HPDE6-E6E7 (cell line): ENCODE results near the gene ZC3H8.
"Not testable (repeated sequence)": the region's sequence is repeated elsewhere in the genome, so short reads cannot be mapped to it uniquely, and the experiment has no call there.

ENCODE experiments used
- DNase-seq: peaks from one replicate; pipeline ENCODE4 v3.0.0; 2011; ENCODE audit warnings: missing footprints; ENCODE audit errors: extremely low spot score

Gene ZC3H8

DNA sequence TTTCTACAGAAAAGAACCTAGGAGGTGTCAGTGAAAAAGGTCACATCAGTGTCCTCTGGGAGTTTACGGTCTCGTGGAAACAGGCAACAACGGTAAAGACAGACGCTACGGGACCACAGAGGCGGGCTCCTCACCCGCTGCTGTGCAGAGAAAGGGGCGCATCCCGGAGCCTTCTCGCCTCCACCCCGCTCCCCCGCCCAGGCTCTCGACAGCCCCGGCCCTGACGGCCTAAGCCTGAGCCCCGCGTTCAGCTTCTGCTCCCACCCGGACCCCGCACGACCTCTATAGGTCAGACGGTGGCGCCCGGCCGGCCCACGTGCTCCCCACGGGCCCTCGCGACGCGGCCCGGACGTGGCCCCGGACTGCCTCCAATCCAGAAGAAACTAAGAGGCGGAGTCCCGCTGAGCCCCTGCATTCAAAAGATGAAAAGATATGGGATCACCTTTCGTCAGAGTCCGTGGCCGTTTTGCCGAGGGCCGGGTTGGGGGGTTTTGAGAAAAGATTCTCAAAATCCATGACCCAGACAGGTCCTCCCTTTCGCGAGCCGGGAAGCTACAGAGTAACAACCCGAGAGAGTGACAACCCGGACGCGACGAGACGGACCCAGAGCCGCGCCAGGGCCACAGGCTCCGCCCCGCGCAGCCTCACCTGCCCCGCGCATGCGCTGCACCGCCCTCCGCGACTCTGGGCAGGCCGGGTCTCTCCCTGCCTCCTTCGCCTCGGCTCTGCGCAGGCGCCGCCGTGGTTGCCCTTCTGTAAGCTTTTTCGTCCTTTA is at the start of gene ZC3H8:
TSS of gene ZC3H8 (minus strand) at position 577 of the 775 bp plus-strand sequence. CDS start at position 516, 61 bp downstream.
- DNase-seq: peak; percentile 99

DNA sequence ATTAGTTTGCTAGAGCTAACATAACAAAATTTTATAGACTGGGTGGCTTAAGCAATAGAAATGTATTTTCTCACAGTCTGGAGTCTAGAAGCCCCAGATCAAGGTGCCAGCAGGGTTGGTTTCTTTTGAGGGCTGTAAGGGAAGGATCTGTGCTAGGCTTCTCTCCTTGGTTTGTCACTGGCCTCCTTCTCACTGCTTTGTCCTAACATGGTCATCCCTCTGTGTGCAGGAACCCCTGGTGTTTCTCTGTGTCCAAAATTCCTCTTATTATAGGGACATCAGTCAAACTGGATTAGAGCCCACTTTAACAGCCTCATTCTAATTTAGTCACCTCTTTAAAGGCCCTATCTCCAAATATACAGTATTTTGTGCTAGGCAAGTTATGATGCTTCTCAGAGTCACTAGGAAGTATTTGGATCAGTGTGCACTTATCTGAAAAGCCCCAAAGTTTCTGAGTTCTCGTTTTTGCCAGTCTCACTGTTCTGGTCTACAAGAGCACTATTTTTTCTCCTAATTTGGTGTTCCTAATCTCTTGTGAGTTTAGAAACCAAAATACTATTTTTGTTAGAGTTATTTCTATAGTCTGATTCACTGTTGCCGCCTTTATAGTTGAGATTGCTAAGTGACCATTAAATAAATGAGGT is 49.6 kb upstream of the ZC3H8 start:
- no peak for DNase-seq

DNA sequence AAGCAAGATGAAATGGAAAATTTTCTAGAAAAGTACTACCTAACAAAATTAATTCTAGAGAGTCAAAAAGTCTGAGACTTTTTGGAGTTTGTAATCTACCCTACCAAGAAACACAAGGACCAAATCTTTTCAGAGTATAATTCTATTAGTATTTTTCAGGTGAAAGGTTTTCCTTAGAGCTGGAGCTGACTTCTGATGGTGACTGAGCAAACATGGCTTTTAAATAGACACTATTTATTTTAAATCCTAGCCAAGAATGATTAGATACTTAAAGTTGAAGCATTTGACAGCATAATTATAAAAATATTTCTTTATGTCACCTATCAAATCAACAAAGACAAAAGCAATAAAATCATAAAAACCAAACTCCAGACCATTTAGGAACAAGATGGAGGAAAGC is 47.1 kb upstream of the ZC3H8 start:
- no peak for DNase-seq

DNA sequence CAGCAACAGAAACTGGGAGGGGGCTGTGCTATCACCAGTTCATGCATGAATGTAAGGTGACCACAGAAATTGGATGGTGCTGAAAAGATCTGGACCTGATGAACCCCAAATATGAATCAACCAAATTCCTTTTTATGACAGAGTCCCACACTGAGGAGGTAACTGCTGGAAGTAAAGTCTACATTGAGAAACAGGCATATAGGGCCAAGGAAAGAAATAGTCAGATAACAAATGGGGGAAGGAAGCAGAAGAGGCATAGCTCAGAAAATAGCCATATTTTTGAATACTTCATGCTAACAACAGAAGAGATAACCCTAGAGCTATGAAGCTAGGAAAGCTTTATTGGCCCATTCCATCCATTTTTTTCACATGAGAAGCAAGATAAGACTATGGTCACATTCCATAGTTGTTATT is 46.3 kb upstream of the ZC3H8 start:
- DNase-seq: no peak

DNA sequence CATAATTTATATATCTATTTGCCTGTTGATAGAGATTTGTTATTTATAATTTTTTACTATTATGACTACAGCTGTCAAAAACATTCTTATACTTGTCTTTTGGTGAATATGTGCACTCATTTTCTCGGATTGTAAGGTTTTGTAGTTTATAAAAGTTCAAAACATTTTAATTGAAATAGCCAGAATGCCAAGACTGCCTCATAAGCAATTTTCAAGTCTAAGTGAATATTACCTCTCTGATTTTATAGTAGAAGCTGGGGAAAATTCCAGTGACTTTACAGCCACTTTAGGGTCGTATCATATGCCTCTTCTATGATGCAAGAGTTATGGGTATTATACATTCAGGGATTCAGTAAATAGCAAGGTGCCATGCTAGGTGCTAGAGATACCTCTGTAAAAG is 41.6 kb upstream of the ZC3H8 start:
- DNase-seq: no peak

DNA sequence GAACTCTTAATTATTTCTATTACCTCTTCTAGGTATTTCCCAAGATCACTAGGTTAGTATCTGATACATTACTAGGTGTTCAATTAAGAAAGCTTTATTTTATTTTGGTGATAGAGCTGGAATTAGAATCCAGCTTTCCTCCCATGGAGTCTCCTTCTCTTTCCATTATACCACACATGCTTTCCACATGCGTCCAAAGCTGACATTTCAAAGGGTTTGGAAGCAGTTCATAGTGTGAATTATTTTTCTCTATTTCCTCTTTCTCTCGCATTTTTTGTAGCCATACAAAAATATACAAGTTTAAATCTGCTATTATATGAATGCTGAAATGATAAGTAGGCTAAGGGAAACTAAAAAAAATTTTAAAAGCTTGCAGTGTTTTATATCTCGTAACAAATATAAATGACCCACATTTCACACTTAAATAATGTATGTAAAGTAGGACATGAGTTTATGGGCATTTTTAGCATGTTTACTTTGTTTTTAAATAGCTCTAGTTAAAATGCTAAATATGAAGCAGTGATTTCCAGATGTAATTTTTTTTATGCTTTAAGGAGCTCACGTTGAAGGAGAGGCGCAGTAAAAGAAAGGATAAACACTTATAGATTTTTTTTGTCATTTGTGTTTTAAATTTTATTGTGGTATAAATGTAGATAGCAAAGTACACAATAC is 40.7 kb upstream of the ZC3H8 start:
- no peak for DNase-seq

DNA sequence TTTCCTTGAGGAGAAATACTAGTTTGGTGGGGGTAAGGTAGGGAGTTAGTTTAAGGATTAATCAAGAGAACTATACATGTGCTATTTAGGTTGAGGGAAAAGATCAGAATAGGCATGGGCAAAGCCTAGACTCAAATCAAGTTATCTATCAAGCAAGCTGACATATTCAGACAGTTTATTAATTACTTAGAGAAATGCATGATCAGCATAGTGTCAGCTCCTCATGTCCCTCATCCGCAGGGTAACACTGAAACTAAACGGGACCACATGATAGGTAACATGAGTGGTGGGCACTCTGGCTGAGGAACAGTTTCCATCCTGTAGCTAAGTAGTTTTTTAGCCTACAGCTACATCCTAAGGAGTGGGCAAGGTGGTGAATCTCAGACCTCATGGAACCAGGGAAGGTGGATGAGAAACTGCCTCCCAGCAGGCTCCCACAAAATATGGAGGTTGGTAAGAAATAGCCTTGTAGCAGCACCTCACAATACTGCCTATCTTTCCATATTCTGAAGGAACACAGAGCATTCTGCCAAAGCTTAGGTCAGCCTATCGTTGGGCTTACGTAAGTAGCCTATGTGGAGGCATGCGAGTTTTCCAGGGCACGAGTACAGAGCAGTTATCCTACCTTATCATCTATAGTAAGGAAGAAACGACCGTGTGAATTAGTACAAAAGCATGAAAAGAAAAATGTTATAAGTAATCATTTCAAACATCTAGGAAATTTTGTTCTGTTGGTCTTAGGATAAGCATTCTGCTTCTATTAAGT is 39.0 kb upstream of the ZC3H8 start:
- no peak for DNase-seq

DNA sequence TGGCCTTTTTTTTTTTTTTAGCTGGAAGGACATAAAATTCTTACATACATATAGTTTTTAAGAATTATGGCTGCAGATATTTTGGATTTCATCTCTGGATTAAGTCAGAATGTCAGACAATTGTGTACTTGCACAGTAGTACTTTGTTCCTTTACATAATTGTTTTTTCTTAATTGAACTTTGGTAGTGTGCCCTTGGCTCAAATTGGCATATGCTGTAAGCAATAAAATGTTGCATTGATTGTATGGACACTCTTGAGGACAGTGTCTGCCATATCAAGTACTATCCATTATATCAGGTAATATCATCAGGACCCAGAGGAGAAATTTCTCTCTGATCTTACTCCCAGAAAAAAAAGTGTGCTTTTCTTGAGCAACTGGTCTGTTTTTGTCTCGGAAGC is 35.8 kb upstream of the ZC3H8 start:
- no peak for DNase-seq

DNA sequence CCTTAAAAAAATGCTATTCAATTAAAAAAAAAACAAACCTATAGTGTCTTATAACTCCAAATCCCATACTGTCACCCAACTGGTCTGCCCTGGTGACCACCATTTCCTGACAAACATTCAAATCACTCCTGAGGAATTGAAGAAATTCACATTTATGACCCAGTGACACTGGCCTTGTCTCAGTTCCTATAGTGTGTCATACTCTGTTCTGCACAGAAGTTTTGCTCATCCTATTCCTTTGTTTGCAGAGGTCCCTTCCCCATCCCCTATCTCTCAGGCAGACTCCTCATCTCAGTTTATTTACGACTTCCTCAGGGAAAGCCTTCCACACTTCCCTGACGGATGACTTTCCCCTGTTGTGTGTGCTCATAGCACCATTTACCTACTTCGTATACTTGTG is 35.2 kb upstream of the ZC3H8 start:
- no peak for DNase-seq

DNA sequence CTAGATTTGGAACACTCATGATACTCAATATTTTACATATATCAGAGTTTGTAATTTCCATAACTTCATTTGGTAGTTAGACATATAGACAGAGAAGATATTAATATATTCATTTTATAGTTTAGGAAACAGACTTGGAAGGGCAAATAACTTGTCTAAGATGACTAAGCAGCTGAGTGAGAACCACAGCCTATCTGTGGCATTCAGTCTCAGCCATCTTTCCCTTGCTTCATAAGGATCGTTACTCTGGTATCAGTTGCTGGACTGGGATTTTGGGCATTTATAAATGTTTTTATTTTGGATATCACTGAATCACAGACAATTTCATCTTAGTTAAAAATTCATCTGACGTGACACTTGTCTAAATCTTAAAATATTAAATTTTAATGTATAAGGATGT is 28.7 kb upstream of the ZC3H8 start:
- DNase-seq: not testable (repeated sequence)

DNA sequence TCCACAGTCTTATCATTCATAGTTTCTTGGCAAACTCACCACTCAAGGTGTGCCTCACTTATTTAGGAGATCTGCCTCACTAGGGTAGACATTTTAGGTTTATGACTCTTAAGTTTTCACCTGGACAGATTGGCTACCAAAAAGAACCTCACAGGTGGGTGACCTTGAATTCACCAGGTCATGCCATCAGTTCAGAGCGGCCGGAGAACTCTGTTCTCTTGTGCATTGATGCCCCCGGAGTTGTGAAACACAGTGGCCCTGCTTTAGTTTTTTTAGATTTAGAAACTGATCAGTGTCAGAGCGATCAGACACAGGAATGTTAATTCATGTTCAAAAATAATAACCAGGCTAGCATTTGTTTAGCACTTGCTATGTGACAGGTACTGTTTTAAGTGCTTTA is 27.2 kb upstream of the ZC3H8 start:
- not testable (repeated sequence) for DNase-seq

DNA sequence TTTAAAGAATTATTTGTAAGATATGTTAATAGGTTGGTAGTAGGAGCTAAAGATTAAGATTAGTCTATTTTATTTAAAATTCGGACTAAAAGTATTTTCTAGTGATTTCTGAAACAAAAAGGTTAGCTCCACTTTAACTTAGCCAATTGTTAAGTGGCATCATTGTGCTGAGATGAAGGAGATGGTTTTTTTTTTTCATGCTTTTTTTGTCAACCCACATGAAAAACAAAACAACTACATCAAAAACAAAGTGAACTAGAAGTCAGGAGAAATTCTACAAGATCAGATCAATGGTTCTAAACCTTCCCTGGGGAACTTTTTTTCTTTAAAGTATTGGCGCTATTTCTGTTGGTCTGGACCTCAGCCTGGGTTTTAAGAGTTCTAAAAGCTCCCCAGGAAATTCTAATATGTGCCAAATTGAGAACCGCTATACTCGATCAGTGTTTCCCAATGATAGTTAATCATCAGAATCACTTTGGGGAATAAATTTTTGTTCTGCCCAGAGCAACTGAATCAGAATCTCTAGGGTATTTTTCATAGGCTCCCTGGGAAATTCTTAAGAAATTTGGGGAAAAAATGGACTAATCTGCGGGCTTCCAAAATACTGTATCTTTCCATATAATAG is 22.9 kb upstream of the ZC3H8 start:
- DNase-seq: no peak

DNA sequence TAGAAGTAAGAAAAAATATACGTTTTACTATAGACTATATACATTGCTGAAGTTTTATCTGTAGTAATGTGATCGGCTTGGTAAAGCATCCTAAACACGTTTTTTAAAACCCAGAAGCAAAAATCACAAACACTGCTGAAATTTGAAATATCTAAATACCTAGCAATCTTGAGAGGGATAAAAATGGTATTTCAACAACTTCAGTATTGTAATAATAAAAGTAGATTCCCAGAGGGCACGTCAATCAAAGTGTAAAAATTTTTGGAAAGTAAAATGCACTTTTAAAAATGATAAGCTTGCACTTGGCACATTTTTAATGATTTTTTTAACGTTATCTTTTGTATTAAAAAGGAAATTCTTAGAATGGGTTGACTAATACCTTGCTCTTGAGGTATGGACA is 22.1 kb upstream of the ZC3H8 start:
- no peak for DNase-seq

DNA sequence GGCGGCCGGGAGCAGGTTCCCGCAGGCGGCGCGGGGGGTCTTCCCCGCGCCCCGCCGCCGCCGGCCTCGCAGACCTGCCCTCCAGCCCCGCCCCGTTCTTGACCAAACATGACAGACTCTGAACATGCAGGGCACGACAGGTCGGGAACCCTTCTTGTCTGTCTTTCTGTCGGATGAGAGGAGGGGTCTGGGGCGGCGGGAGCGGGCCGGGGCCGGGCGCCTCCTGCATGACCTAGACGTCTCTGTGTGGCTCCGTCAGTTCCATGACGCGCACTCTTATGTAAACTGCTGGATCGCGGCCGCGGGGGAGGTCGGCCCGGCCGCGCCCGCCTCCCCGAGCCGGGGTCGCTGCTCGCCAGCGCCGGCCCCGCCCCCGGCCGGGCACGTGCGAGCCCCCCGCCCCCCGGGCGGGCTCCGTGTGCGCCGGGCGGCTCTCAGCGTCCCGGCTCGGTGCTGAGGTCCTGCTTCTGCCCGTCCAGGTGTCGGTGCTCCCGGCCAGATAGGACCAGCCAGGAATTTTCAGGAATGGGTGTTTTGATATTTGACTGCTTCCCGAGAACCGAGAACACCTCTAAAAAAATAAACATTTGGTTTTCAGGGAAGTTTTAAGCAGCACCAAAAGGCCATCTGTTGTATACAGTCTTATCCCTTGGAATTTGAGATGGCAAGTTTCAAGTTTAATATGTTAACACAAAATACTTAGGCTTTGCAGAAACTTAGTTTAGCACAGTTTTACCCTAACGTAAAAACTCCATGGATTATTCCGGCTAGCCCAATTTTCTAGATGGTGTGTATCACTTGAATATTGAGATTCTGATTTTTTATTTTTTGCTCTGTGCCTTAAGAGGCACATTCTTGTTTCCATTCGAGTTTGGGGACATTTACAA is 21.3 kb upstream of the ZC3H8 start:
- DNase-seq: peak; percentile 39

DNA sequence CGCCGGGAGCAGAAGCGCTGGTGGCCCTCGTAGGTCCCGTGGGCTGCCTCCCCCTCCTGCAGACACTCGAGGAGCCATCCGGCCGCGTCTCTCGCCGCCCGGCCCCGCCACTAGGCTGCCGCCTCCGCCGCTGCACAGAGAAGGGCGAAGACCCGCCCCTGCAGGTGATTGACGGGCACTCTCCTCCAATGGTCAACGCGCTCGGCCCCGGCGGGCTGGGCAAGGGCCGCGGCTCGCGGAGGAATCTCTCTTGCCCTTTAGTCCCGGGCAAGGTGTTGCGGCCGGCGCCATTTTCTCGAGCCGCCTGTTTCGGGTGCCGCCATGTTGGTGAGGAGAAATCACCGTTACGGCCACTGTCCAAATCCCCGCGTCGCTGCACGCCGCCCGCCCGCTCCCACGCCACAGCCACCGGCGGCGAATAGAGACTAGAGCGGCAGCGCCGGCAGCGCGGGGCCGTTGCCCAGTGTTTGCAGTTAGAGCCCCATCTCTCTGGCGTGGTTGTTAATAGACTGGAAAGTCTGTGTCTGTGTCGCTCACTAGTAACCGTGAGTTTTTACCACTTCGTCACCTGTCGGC is 20.6 kb upstream of the ZC3H8 start, which contains the start of gene ZC3H6:
TSS of gene ZC3H6 (plus strand) at position 287 of the 576 bp plus-strand sequence. CDS start 398 bp downstream, outside the sequence.
- DNase-seq: peak; percentile 91

DNA sequence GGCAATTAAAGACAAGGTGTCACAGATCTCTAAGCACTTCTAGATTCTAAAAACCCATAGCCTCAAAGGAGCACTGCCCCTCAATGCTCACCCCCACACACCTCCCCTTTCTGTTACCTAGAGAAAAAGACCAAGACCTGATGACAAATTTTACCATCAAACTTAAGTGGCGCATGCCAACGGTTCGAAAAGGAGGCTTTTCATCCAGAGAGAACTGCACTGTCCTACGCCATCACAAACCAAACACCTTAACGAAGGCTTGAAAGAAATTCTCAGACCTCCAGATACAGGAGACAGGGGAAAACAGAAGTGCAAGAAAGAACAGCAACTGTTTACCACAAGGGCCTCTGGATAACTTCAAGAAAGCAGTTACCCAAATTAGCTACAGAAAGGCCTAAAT is 18.5 kb upstream of the ZC3H8 start:
- DNase-seq: no peak

DNA sequence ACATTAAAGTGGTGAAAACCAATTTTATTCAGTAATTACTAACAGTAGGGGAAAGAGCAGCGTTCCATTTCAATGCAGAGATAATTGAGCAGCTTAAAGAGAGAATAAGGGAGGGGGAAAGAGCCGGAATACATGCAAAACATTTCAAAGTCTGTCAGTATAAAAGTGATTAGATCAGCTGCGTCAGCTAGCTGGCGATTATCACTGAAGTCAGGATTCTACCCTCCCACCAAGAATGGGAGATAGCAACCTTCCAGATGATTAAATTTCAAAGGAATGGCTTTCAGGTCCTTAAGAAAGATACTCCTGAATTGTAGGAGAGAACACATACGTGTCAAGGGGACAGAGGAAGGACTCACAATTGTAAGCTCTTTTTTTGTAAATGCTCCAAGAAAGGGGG is 17.8 kb upstream of the ZC3H8 start:
- DNase-seq: no peak

DNA sequence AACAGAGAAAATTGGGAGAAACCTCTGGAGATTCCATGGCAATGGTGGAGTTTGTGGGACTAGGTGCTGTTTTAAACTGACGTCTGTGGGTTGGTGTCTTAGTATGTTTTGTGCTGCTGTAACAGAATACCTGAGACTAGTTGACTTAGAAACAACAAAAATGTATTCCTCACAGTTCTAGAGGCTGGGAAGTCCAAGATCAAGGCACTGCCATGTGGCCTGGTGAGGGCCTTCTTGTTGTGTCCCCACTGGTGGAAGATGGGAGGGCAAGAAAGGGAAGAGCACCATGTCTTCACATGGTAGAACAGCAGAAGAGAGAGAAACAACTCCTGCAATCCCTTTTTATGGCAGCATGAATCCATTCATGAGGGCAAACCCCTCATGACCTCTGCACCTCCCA is 13.7 kb upstream of the ZC3H8 start:
- DNase-seq: no peak

DNA sequence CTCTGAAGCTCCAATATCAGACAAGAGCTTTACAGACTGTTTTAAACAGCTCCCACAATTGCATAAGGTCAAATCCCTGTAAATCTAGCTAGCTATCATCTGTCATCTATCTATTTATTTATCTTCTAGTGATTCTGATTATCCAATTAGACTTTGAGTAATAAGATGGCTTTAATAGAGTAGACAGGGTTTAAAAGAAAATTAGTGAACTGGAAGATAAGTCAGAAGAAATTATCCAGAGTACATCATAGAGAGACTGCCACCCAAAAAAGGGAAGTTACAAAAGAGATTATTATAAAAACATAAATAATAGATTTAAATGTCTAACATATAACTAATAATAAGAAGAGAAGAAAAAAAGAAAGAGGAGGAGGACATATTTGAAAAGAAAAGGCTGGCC is 8.0 kb upstream of the ZC3H8 start:
- DNase-seq: no peak

DNA sequence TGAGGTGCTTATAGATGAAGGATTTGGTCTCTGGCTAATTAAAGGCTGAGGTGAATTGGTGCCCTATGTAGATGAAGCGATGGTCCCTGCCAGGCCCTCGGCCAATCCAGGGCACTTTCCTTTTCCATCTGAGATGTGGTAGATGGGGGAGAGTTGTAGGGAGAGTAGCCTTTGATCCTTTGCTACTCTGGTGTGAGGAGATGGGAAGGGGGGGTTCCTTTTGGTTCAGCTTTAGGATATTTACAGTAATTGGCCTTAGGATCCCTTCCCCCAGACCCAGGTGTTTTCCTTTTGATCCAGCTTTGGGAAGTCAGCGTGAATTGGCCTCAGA is 5.4 kb upstream of the ZC3H8 start:
- DNase-seq: no peak
